Neutrophil (primary cell): ENCODE data around the gene NECAP2.

ENCODE experiments used
- H3K27ac ChIP-seq: fragments of 200-600 bp; sonication (generic); 2 replicates; pipeline ENCODE4 v1.5.1; 2016; ENCODE audit warnings: mild to moderate bottlenecking, moderate library complexity
- H3K27me3 ChIP-seq: fragments of 200-600 bp; sonication (generic); 2 replicates; pipeline ENCODE4 v1.6.0; 2016; ENCODE audit warnings: mild to moderate bottlenecking
- H3K36me3 ChIP-seq: fragments of 200-600 bp; sonication (generic); 2 replicates; pipeline ENCODE4 v1.5.1; 2017
- H3K4me1 ChIP-seq, 2 experiments: fragments of 200-600 bp in 1 of 2; sonication (generic) in 1 of 2; 1 replicate in 1 of 2; 2 replicates in 1 of 2; pipeline versions ENCODE4 v1.5.1 to v1.6.1; 2013 to 2016; ENCODE audit warnings: low read depth in 1 of 2, low read length in 1 of 2, mild to moderate bottlenecking in 1 of 2, moderate library complexity in 1 of 2; ENCODE audit not compliant: control insufficient read depth in 1 of 2, insufficient read depth in 1 of 2
- H3K4me3 ChIP-seq, 2 experiments: fragments of 200-600 bp in 1 of 2; sonication (generic) in 1 of 2; 1 replicate in 1 of 2; 2 replicates in 1 of 2; pipeline ENCODE4 v1.5.1; 2013 to 2016; ENCODE audit warnings: low read depth in 1 of 2, low read length in 1 of 2, mild to moderate bottlenecking in 1 of 2, moderate library complexity in 1 of 2
- H3K9me3 ChIP-seq: fragments of 200-600 bp; sonication (generic); 2 replicates; pipeline ENCODE4 v1.5.1; 2016
- CTCF ChIP-seq: fragments of 200-600 bp; sonication (generic); IDR thresholded peaks from 2 replicates; pipeline ENCODE4 v1.5.1; 2016; ENCODE audit warnings: antibody characterized with exemption

NECAP2 gene

GRCh38 chr1:16409536-16410152 is 30.9 kb upstream of the NECAP2 start:
- H3K27ac ChIP-seq, result no peak overlapping the region
- H3K4me1 ChIP-seq, result no peaks in the 10 kb centered on the region
- TF ChIP-seq CTCF, result no peak

DNA sequence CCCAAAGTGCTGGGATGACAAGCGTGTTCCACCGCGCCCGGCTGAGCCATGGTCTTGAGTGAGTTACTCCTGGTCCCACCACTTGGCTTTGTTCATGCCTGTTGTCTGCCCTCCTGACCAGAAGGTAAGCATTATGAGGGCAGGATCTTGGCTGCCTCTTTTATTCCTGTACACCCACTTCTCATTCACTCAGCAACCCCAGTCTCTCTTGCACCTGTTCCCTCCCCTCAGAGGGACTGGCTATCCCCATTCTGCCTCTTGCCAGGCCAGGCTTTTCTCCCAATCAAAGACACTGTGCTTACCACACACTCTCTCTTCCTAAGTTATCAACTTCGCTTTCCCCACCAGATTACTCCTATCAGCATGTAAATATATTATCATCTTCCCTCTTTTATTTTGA is 29.7 kb upstream of the NECAP2 start:
- no peak for TF ChIP-seq CTCF
- H3K4me1 ChIP-seq, result no peaks in the 10 kb centered on the region
- H3K36me3 ChIP-seq, result no peaks in the 10 kb centered on the region
- no peaks in the 10 kb centered on the region for H3K9me3 ChIP-seq
- H3K27ac ChIP-seq, result no peak overlapping the region
- no peak overlapping the region for H3K4me3 ChIP-seq
- no peaks in the 10 kb centered on the region for H3K27me3 ChIP-seq

More at GRCh38 chr1:16409536-16410152, 30.9 kb upstream of the NECAP2 start:
- H3K36me3 ChIP-seq, result no peaks in the 10 kb centered on the region
- H3K27me3 ChIP-seq, result no peaks in the 10 kb centered on the region
- no peaks in the 10 kb centered on the region for H3K9me3 ChIP-seq
- H3K4me3 ChIP-seq, result no peak overlapping the region

- Histone ChIP-seq H3K4me1 (no peaks in the 10 kb centered on the region), H3K36me3 (no peaks in the 10 kb centered on the region), H3K27me3 (no peaks in the 10 kb centered on the region), H3K9me3 (no peaks in the 10 kb centered on the region), H3K4me3 (no peak overlapping the region), H3K27ac (no peak overlapping the region)
- TF ChIP-seq CTCF, result no peak
Measured at GRCh38 chr1:16413191-16413590, 27.3 kb upstream of the NECAP2 start.

DNA sequence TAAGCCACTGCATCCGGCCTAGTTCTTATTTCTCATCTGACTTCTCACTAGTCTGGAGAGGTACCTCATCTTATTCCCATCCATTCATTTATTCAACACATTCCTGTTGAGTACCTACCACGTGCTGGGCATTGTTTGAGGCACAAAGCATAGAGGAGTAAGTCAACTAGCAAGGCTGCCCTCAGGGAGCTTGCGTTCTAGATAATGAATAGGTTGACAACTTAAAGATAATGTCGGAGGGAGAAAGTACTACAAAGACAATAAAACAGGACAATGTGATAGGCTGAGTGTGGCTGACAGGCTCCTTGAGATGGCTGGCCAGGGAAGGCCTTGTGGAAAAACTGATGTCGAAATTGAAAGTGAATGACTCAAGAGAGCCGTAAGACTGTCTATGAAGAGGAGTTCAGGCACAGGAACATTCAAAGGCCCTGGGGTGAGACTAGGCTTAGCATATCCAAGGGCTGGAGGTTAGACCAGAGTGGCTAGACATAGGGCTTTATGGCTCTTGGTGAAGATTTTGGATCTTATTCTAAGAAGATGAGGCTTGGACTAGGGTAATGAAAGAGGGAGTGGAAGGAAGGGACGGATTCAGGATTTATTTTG is 21.6 kb upstream of the NECAP2 start:
- Histone ChIP-seq H3K27ac (no peak overlapping the region), H3K4me3 (no peak overlapping the region), H3K36me3 (no peaks in the 10 kb centered on the region), H3K27me3 (no peaks in the 10 kb centered on the region), H3K9me3 (no peaks in the 10 kb centered on the region), H3K4me1 (no peaks in the 10 kb centered on the region)
- TF ChIP-seq CTCF, result no peak

DNA sequence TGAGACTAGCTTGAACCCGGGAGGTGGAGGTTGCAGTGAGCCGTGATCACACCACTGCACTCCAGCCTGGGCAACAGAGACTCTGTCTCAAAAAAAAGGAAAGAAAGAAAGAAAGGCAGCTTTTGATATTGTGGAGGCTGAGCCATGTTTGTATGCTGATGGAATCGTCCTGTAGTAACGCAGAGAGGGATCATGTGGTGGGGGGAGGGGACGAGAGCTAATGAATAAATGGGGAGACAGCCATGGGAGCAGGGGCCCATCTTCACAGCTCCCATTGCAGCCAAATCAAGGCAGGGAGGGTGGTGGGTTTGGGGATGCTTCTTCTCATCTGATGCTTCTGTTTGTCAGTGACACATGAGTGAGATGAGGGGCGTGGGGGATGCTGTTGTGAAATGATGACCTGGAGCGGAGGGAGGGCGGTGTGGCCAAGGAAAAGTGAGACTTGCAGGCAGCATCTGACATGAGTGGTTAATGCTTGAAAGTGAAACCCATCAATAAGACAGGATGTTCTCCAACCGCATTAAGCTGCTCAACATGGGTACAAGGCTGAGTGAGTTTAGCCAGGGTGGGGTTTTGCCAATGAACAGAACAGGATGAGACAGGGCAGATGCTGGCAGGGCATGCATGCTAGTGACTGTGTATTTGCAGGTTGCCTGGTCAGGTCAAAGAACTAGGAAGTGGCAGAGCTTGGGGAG is 20.0 kb upstream of the NECAP2 start:
- no peaks in the 10 kb centered on the region for H3K36me3 ChIP-seq
- no peaks in the 10 kb centered on the region for H3K9me3 ChIP-seq
- no peak overlapping the region for H3K4me3 ChIP-seq
- no peaks in the 10 kb centered on the region for H3K4me1 ChIP-seq
- H3K27me3 ChIP-seq, result no peaks in the 10 kb centered on the region
- no peak overlapping the region for H3K27ac ChIP-seq
- TF ChIP-seq CTCF, result no peak
